GM12878 (cell line): ENCODE data around the gene HPS6.

ENCODE experiments used
- CREB1 ChIP-seq: IDR thresholded peaks from 2 replicates; pipeline ENCODE4 v1.6.1; 2012; ENCODE audit warnings: low read depth, mild to moderate bottlenecking, inconsistent platforms
- CTCF ChIP-seq, 3 experiments: IDR thresholded peaks in 2 of 3; conservative IDR thresholded peaks in 1 of 3; 2 replicates each; pipeline ENCODE4 v1.5.1; 2011; ENCODE audit warnings: low read depth in 3 of 3, low read length in 3 of 3, mild to moderate bottlenecking in 3 of 3, control low read depth in 2 of 3, moderate library complexity in 2 of 3, inconsistent platforms in 1 of 3, mixed read lengths in 1 of 3; ENCODE audit not compliant: control insufficient read depth in 2 of 3, insufficient read depth in 1 of 3; ENCODE audit errors: extremely low read depth in 1 of 3
- EP300 ChIP-seq, 2 experiments: fragments of 150-350 bp in 1 of 2; IDR thresholded peaks; 2 replicates each; pipeline ENCODE4 v1.6.1; 2011 to 2012; ENCODE audit warnings: low read depth in 2 of 2, low read length in 2 of 2, borderline replicate concordance in 1 of 2, improper control_type of control experiment in 1 of 2, inconsistent platforms in 1 of 2; ENCODE audit not compliant: control insufficient read depth in 1 of 2
- EZH2 ChIP-seq: IDR thresholded peaks from 2 replicates; pipeline ENCODE4 v1.6.1; 2012; ENCODE audit warnings: low read depth, mild to moderate bottlenecking, control low read depth, inconsistent platforms, low read length, borderline replicate concordance; ENCODE audit not compliant: control insufficient read depth
- JUND ChIP-seq: IDR thresholded peaks from 2 replicates; pipeline ENCODE4 v1.6.1; 2012; ENCODE audit warnings: low read depth, mild to moderate bottlenecking, low read length, improper control_type of control experiment, moderate library complexity
- MXI1 ChIP-seq: fragments of 150-350 bp; IDR thresholded peaks from 2 replicates; pipeline ENCODE4 v1.6.1; 2011; ENCODE audit warnings: low read depth, mild to moderate bottlenecking, inconsistent platforms, low read length, improper control_type of control experiment
- NFYA ChIP-seq: IDR thresholded peaks from 2 replicates; pipeline ENCODE4 v1.6.1; 2011; ENCODE audit warnings: low read depth, mild to moderate bottlenecking, low read length, improper control_type of control experiment, borderline replicate concordance
- POLR2A ChIP-seq: IDR thresholded peaks from 2 replicates; pipeline ENCODE4 v1.6.1; 2011; ENCODE audit warnings: low read depth, mild to moderate bottlenecking, low read length
- RAD51 ChIP-seq: fragments of 450-650 bp; IDR thresholded peaks from 2 replicates; pipeline ENCODE4 v1.6.1; 2016; ENCODE audit warnings: moderate library complexity, mild to moderate bottlenecking, inconsistent platforms
- RBBP5 ChIP-seq: fragments of 200-600 bp; sonication (generic); conservative IDR thresholded peaks from 2 replicates; pipeline ENCODE4 v1.6.1; 2016
- SUZ12 ChIP-seq: fragments of 200-600 bp; sonication (generic); IDR thresholded peaks from one replicate; pipeline ENCODE4 v1.6.1; 2018; ENCODE audit warnings: antibody characterized with exemption, mild to moderate bottlenecking; ENCODE audit not compliant: unreplicated experiment
- TCF12 ChIP-seq: IDR thresholded peaks from 2 replicates; pipeline ENCODE4 v1.6.1; 2011; ENCODE audit warnings: low read depth, mild to moderate bottlenecking, low read length

- TF ChIP-seq EP300 (IDR thresholded peaks at IDR 0.05; ENCODE audit: borderline replicate concordance in 1 of 2, control insufficient read depth in 1 of 2, low read depth in 2 of 2, low read length in 2 of 2), result no peak
- no peak for TF ChIP-seq CTCF (IDR thresholded peaks at IDR 0.05 in 2 of 3, conservative IDR thresholded peaks at IDR 0.05 in 1 of 3; ENCODE audit: control insufficient read depth in 2 of 3, extremely low read depth in 1 of 3, insufficient read depth in 1 of 3, low read depth in 3 of 3, low read length in 3 of 3)
- no peak for TF ChIP-seq NFYA
- no peak for TF ChIP-seq POLR2A
- no peak for TF ChIP-seq CREB1
- no peak for TF ChIP-seq JUND
- no peak for TF ChIP-seq TCF12
- no peak for TF ChIP-seq SUZ12
- TF ChIP-seq MXI1, result no peak
- no peak for TF ChIP-seq EZH2
- no peak for TF ChIP-seq RBBP5
- no peak for TF ChIP-seq RAD51
Observed at GRCh38 chr10:102068216-102068615, 3.1 kb downstream of the HPS6 start.
